ENCODE measurements around the gene MRPL10.
"Not testable (repeated sequence)": the region's sequence is repeated elsewhere in the genome, so short reads cannot be mapped to it uniquely, and the experiment has no call there.

MRPL10 gene

DNA sequence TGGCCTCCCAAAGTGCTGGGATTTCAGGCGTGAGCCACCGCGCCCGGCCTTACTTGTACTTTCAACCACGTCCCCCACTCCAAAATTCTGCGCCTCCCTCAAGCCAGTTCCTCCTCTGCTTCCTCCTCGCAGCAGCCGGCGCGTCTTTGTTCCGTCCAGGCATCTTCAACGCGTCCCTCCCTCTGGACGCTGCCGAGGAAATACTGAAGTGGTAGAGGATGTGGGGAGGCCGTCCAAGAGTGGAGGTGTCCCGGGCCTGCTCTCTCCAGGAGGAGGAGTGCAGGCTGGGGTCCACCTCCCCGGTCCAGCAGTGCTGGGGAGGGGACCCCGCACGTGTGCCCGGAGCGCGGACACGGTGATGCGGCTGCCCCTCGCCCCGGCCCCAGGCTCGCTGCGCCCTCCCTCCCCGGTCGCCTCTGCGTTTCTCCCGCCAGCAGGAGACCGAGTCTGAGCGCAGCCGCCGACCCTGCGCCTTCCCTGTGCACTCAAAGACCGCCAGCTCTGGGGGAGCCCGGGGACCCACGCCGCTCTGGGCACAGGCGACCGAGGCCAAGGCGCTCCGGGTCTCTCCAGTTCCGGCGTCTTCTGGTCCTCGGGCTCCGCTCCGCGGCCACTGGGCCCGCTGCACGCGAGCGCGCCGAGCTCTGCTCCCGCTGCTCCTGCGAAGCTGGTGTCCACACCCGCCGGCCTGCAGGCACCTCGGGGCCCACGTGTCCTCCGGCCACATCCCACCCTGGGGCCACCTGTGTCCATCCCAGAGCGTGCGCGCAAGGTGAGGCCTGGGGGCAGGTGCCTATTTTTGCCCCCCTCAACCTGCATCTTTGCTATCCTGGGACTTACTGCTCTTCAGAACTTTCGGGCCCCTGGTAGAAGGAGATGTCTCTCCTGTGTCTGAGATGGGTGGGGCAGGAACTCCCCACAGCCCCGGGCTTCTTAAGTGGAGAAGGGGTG lies 41.5 kb downstream of the MRPL10 start:
- DNase-seq = no peak

DNA sequence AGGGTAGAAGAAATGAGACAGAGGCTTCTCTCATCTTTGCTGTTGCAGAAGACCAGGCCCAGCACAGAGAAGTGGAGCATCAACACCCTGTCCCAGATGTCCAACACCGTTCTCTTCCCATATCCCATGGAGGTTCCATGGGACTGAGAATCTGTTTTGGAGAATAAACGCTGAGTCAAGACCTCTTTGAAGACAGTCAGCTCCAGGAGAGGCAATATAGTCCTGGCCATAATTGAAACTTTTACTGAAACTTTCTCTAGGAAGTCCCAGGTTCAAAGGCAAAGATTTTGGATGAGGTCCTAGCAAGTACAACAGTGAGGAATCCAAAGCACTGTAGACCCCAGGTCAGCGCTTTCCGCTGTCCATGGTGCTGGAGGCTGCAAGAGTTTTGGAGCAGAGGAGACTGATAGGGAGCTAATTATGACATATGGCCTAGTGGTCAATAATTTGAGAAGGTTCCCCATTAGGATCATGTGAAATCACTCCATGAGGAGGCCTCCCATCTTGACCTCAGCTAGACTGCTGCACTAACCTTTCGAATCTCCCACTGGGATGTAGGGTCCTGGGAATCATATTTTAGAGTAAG lies 45.7 kb downstream of the MRPL10 start:
- DNase-seq = no peak

GRCh38 chr17:47781397-47781796 lies 49.9 kb downstream of the MRPL10 start:
- DNase-seq = no peak

DNA sequence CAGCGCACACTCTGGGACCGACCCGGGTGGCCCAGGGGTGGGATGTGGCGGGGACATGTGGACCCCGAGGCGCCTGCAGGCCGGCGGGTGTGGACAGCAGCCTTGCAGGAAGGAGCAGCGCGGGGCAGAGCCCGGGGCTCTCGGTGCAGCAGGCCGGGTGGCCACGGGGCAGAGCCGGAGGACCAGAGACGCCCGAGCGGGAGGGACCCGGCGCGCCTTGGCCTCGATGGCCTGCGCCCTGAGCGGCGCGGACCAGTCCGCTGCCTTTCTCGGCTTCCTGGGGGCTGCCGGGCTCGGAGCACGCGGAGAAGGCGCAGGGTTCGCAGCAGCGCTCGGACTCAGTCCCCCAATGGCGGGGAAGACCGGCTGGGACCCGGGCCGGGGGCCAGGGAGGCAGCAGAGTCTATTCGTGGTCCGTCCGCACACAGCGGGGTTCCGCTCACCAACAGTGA lies 53.1 kb downstream of the MRPL10 start:
- DNase-seq = no peak

- DNase-seq = no peak
Measured at GRCh38 chr17:47776330-47777197, 54.8 kb downstream of the MRPL10 start.

DNA sequence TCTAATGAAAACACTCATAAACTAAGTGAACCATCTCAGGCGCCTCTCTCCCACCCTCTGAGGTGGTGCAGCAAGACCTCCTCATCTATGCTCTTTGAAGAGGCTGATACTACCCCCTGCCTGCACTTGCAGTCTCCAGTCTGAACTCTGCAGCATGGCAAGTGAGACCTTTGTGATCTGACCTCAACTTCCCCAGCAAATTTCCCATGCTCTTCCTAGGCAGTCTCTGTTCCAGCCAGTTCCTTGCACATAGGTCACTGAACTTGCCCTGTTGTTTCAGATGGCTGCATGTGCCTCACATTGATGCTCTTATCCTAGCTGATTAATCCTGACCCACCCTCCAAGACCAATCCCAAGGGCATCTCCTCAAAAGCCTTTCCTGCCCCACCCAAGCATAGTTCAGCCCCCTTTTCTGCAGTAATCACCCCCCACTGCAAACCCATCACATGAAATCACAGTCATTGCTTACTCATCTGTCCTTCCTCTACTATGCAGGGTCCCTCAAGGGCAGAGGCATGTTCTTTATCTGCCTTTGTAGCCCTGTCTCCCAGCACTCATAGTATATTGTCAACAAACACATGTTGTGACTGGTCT lies 56.3 kb downstream of the MRPL10 start:
- DNase-seq = no peak

DNA sequence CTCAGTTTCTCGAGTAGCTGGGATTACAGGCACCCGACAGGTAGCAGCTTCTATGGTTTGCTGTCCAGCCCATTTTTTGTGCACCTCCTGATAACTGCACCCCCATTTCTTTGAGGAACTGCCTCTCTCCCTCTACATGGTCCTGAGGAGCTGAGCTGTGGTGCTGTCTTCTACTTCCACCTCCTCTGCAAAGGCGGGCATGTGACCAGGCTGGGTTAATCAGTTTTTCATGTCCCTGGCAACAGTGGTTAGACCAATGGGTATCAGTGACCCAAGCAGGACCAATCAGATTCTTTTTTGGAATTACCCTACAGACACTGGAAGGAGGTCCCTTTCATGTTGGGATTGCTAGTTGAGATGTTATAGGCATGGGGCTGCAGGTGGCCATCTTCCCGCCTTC lies 57.0 kb downstream of the MRPL10 start:
- no peak for DNase-seq

DNA sequence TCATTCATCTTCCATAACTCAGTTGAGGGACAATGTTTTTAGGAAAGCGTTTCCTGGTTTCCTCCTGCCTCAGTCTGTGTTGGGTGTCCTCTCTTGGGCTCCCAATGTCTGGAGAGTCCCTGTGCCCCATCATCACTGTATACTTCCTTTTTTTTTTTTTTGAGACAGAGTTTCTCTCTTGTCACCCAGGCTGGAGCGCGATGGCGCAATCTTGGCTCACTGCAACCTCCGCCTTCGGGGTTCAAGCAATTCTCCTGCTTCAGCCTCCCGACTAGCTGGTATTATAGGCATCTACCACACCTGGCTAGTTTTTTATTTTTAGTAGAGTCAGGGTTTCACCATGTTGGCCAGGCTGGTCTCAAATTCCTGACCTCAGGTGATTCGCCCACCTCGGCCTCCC lies 57.7 kb downstream of the MRPL10 start:
- DNase-seq = not testable (repeated sequence)
